GM19395 (cell line): Measurements from ENCODE around the gene SLC26A4.
"Not testable (repeated sequence)": the region's sequence is repeated elsewhere in the genome, so short reads cannot be mapped to it uniquely, and the experiment has no call there.

Source experiments
- ATAC-seq: cut with Tn5 transposase; IDR thresholded peaks from one replicate; pipeline ENCODE4 v1.9.1; 2021; ENCODE audit warnings: mild to moderate bottlenecking, moderate library complexity; ENCODE audit not compliant: unreplicated experiment

Gene SLC26A4

GRCh38 chr7:107660381-107661080, at the start of gene SLC26A4:
TSS of gene SLC26A4 (plus strand) at chr7:107660828. CDS start at chr7:107661642, 814 bp downstream.
- ATAC-seq = peak; percentile 46

GRCh38 chr7:107613439-107613838, 47.2 kb upstream of the SLC26A4 start:
- ATAC-seq = no peak

- no peak for ATAC-seq
Measured at GRCh38 chr7:107613948-107614347, 46.7 kb upstream of the SLC26A4 start.

GRCh38 chr7:107614425-107614824, 46.2 kb upstream of the SLC26A4 start:
- no peak for ATAC-seq

- ATAC-seq = no peak
Measured at GRCh38 chr7:107615910-107616680, 44.5 kb upstream of the SLC26A4 start.

GRCh38 chr7:107622429-107622828, 38.2 kb upstream of the SLC26A4 start:
- ATAC-seq = no peak

- no peak for ATAC-seq
Measured at GRCh38 chr7:107622894-107623293, 37.7 kb upstream of the SLC26A4 start.

GRCh38 chr7:107627002-107627401, 33.6 kb upstream of the SLC26A4 start:
- ATAC-seq = no peak

- no peak for ATAC-seq
Measured at GRCh38 chr7:107628461-107629064, 32.1 kb upstream of the SLC26A4 start.

GRCh38 chr7:107630342-107630741, 30.3 kb upstream of the SLC26A4 start:
- ATAC-seq = no peak

- no peak for ATAC-seq
Measured at GRCh38 chr7:107631588-107632491, 28.8 kb upstream of the SLC26A4 start.

GRCh38 chr7:107632492-107632865, 28.1 kb upstream of the SLC26A4 start:
- ATAC-seq = no peak

- ATAC-seq = peak; percentile 95
Measured at GRCh38 chr7:107638594-107638993, 22.0 kb upstream of the SLC26A4 start.

GRCh38 chr7:107639070-107639469, 21.6 kb upstream of the SLC26A4 start:
- ATAC-seq = not testable (repeated sequence)

- no peak for ATAC-seq
Measured at GRCh38 chr7:107641676-107642075, 19.0 kb upstream of the SLC26A4 start.

GRCh38 chr7:107642501-107642900, 18.1 kb upstream of the SLC26A4 start:
- ATAC-seq = no peak

GRCh38 chr7:107643407-107643806, 17.2 kb upstream of the SLC26A4 start:
- no peak for ATAC-seq

GRCh38 chr7:107643938-107644308, 16.7 kb upstream of the SLC26A4 start:
- no peak for ATAC-seq

- ATAC-seq = no peak
Measured at GRCh38 chr7:107644309-107644974, 16.2 kb upstream of the SLC26A4 start.

GRCh38 chr7:107652642-107653041, 8.0 kb upstream of the SLC26A4 start:
- no peak for ATAC-seq
